Measurements from ENCODE around the gene VPS9D1.
"Not testable (repeated sequence)": the region's sequence is repeated elsewhere in the genome, so short reads cannot be mapped to it uniquely, and the experiment has no call there.

Gene VPS9D1

GRCh38 chr16:89664238-89664637 lies 56.5 kb downstream of the VPS9D1 start:
- DNase-seq (ENCODE audit: low read depth in 2 of 2): not testable (repeated sequence)

- no peak for DNase-seq (ENCODE audit: low read depth in 2 of 2)
Measured at GRCh38 chr16:89661215-89661614, 59.5 kb downstream of the VPS9D1 start.

DNA sequence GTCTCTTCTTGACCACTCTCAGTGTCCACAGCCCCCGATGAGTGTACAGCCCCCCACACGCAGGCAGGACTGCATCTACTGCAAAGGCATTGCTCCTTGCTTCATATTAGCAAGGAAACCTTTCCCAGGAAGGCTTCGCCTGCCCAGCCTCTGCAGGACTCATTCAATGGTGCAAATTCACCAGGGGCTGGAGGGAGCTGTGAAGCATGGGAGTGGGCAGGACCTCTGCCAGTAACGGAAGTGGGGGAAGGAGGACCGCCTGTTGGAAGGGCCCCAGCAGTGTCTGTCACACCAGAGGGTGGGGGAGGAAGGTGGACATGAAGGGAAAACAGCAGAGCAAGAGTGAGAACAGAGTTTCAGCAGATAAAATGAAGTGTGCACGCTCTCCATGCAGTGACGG lies 60.6 kb downstream of the VPS9D1 start:
- no peak for DNase-seq (ENCODE audit: low read depth in 2 of 2)

- DNase-seq (ENCODE audit: low read depth in 2 of 2): no peak
Measured at GRCh38 chr16:89658221-89658879, 62.3 kb downstream of the VPS9D1 start.

DNA sequence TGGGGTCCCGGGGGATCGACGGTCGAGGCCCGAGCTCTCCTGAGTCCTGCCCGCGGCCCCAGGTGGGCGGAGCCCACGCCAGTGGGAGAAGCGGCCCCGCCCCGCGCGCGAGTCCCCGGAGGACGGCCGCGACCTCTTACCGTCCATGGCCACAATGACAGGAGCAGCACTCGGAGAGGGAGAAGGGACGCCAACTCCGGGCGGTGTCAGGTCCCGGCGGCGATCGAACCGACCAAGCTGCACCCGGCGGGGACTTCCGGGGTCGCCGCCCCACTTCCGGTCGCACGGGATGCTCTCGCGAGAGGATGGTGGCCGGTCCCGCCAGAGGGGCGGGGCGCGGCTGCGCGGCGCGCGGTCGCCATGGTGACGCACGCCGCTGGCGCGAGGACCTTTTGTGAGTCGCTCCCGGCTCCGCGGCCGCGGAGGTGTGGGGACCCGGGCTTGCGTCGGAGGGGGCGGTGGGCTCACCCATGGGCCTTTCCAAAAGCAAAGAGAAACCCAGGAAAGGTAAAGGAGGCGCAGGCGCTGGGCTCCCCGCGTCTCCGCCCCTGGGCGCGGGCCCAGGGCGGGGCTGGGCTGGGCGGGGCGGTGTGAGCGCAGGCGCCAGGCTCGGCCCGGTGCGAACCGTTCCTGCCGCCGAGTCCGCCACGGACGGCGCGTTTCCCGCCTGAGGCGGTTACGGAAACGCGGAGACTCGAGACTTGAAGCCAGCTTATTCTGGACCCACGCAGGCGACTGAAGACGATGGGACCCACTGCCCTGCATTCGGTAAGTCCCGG lies 63.1 kb downstream of the VPS9D1 start, which contains the start of the genes CHMP1A and SPATA33:
Gene CHMP1A, minus strand, starts transcription at position 267 of the 779 bp plus-strand sequence. Its CDS starts 120 bp downstream, at position 147.
Gene SPATA33, plus strand, starts transcription at position 395 of the 779 bp plus-strand sequence. Its CDS starts 76 bp downstream, at position 471.
- DNase-seq (ENCODE audit: low read depth in 2 of 2): peak; percentile 80 to 84
